ENCODE data around the gene PPP1CA.
A peak's percentile ranks its signal among the peaks of the same experiment; 100 is the strongest.
"Not testable (repeated sequence)": the region's sequence is repeated elsewhere in the genome, so short reads cannot be mapped to it uniquely, and the experiment has no call there.

The PPP1CA gene

GRCh38 chr11:67434395-67434881 lies 32.8 kb upstream of the PPP1CA start:
- DNase-seq, result no peak

- no peak for DNase-seq
Measured at GRCh38 chr11:67433536-67434394, 32.1 kb upstream of the PPP1CA start.

DNA sequence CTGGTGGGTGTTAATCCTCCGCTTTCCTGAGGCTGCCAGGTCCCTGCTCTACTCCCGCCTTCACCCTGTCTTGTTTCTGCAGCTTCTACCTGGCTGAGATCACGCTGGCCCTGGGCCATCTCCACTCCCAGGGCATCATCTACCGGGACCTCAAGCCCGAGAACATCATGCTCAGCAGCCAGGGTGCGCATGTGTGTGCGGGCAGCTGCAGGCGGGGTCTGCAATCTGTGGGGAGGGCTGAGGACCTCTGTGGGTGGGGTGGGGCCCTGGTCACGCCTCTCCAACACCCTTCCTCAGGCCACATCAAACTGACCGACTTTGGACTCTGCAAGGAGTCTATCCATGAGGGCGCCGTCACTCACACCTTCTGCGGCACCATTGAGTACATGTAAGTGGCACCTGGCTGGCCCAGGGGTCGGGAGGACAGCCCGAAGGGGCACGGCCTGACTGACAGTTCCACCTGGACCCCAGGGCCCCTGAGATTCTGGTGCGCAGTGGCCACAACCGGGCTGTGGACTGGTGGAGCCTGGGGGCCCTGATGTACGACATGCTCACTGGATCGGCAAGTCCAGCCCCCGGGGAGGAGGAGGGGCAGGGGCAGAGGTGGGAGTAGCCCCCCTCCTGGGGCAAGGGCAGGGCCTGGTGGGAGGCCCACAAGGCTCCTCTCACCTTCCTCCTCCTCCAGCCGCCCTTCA lies 31.1 kb upstream of the PPP1CA start:
- DNase-seq, result no peak

DNA sequence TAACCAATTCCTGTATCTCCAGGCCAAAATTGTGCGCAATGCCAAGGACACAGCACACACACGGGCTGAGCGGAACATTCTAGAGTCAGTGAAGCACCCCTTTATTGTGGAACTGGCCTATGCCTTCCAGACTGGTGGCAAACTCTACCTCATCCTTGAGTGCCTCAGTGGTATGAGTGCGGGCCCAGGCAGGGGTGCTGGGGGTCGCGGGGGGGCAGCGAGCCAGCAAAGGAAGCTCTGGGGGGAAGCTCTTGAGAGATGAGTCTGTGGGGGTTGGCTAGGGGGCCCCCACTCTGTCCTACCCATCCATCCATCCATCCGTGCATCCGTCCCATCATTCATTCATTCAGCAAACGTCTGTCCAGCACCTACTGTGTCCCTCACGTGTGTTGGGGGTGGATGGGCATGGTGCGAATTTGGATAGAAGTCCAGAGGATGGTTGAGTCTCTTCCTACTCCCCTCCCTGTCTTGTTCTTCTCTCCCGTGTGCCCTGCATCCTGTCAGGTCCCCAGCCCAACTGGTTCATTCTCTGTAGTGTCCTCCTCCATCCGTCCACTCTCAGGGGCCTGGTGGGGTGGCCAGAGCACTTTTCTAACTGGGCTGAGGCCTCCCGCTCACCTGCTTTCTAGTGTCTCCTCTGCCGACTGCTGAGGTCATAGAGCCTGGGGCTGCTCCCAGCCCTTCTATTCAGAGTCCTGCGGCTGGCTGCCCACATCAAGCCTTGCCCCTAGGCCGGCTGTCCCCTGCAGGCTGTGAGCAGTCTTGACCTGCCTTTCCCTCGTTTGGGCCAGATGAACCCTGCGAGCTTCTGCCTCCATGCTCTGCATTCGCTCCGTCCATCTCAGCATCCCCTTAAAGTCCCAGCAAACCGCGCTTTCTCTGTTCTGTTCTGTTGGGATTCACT lies 29.9 kb upstream of the PPP1CA start:
- DNase-seq, result no peak

- DNase-seq, result no peak
Measured at GRCh38 chr11:67429722-67430121, 28.1 kb upstream of the PPP1CA start.

GRCh38 chr11:67429038-67429668 lies 27.5 kb upstream of the PPP1CA start:
- DNase-seq, result no peak

GRCh38 chr11:67428052-67429001 lies 26.7 kb upstream of the PPP1CA start, which contains the start of gene RPS6KB2:
TSS of gene RPS6KB2 (plus strand) at chr11:67428494. CDS start at chr11:67428546, 52 bp downstream.
- peak; percentile 100 for DNase-seq

DNA sequence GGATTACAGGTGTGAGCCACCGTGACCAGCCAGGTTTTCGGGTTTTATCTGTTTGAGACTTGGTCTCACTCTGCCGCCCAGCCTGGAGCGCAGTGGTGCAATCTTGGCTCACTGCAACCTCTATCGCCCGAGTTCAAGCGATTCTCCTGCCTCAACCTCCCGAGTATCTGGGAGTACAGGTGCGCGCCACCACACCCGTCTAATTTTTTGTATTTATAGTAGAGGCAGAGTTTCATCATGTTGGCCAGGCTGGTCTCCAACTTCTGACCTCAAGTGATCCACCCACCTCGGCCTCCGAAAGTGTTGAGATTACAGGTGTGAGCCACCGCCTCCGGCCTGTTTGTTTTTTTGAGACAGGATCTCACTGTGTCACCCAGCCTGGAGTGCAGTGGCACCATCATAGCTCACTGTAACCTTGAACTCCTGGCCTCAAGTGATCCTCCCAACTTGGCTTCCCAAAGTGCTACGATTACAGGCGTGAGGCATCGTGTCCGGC lies 25.8 kb upstream of the PPP1CA start:
- not testable (repeated sequence) for DNase-seq

DNA sequence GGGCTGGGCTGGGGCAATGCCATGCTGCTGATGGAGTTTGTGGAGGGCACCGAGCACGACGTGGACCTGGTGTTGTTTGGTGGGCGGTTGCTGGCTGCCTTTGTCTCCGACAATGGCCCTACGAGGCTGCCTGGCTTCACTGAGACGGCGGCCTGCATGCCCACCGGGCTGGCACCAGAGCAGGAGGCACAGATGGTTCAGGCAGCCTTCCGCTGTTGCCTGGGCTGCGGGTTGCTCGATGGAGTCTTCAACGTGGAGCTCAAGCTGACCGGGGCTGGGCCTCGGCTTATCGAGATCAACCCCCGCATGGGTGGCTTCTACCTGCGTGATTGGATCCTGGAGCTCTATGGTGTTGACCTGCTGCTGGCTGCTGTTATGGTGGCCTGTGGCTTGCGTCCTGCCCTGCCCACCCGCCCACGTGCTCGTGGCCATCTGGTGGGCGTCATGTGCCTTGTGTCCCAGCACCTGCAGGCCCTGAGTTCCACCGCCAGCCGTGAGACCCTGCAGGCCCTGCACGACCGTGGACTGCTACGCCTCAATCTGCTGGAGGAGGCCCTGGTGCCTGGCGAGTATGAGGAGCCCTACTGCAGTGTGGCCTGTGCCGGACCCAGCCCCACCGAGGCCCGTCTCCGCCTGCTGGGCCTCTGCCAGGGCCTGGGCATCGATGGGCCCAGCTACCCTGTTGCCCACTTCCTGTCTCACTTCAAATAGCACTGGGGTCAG lies 22.4 kb upstream of the PPP1CA start:
- DNase-seq, result no peak

DNA sequence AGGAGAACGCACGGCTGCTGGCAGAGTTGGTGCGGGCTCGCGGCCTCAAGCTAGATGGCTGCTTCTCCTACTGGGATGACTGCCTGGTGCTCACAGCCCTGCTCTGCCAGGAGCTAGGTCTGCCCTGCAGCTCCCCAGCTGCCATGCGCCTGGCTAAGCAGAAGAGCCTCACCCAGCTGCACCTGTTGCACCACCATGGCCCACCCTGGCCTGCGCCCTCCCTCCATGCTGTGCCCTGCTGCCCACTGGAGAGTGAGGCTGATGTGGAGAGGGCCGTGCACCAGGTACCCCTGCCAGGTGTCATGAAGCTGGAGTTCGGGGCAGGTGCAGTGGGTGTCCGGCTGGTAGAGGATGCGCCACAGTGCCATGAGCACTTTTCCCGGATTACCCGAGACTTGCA lies 21.8 kb upstream of the PPP1CA start:
- no peak for DNase-seq

DNA sequence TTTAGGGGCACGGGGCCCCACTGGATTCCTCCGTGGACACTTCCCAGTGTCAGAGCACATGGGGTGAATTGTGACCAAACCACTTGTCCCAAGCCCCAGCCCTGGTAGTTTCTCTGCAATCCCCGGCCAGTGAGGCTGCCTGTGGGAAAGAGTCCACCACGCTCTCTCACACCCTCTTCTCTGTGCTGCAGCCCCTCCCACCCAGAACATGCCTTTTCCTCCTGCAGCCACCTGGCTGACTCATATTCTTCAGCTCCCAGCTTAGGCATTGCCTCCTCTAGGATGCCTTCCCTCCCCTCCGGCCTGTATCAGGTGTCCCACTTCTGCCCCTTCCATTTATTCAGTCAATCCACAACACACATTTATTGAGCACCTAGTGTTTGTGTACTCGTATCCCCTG lies 21.2 kb upstream of the PPP1CA start:
- DNase-seq, result no peak

DNA sequence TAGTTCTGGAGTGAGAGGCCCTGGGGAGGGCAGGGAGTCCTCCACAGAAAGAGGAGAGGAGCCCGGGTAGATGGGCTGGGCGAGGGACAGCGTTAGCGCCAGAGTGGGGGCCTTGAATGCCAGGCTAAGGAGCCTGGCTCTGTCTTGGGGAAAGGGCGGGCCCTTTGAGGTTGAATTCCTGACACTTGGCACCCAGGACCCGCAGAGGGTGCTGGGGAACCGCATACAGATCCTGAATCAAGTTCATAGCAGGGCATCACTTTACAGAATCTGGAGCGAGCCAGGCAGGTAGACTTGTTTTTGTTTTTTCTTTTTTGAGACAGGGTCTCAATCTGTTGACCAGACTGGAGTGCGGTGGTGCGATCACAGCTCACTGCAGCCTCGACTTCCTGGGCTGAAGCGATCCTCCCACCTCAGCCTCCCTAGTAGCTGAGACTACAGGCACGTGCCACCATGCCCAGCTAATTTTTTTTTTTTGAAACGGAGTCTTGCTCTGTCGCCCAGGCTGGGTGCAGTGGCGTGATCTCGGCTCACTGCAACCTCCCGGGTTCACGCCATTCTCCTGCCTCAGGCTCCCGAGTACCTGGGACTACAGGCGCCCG lies 19.9 kb upstream of the PPP1CA start:
- DNase-seq, result no peak

DNA sequence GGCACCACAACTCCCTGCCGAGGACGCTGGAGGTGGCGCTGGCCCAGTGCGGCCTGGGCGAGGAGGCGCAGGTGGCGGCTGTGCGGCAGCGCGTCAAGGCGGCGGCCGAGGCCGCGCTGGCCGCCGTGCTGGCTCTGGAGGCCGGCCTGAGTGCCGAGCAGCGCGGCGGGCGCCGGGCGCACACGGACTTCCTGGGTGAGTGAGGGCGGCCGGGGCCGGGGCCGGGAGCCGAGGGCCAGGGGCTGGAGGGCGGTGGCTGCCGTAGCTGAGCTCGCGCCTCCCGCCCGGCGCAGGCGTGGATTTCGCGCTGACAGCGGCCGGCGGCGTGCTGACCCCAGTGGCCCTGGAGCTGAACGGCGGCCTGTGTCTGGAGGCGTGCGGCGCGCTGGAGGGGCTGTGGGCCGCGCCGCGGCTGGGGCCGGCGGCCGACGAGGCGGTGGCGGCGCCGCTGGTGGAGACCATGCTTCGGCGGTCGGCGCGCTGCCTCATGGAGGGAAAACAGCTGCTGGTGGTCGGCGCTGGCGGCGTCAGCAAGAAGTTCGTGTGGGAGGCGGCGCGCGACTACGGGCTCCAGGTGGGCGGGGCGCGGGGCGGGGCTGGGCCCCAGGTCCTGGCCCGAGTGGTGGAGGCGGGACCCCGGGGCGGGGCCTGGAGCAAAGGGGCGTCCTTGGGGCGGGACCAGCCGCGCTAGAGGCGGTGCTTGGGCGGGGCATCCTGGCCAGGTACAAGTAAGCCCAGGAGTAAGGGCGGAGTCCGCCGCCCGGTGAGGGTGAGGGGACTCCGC lies 19.2 kb upstream of the PPP1CA start:
- peak; percentile 98 for DNase-seq

- no peak for DNase-seq
Measured at GRCh38 chr11:67420147-67420645, 18.5 kb upstream of the PPP1CA start.

- no peak for DNase-seq
Measured at GRCh38 chr11:67419325-67420049, 17.8 kb upstream of the PPP1CA start.

GRCh38 chr11:67418476-67419281 lies 17.0 kb upstream of the PPP1CA start:
- DNase-seq, result no peak

- DNase-seq, result no peak
Measured at GRCh38 chr11:67417425-67417824, 15.8 kb upstream of the PPP1CA start.
